ENCODE results near the gene SEMA3B.
"Not testable (repeated sequence)": the region's sequence is repeated elsewhere in the genome, so short reads cannot be mapped to it uniquely, and the experiment has no call there.

Gene SEMA3B

DNA sequence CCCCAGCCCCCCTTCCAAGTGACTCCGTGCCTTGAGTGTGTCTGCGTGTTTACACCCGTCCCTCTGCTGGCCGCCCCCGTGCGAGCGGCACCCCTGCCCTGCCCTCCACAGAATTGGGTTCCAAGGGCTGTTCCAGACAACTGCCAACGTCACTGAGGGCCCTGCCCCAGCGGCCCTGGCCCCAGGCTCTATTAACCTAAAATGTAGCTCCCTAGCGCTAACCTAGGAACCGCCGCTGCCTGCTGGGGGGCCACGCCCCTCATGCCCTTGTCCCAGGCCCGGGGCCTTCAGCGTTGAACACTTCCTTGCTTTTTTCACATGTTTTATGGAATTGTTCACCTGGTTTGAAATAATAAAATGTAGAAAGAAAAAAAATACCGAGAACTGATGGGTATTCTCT, 10.0 kb upstream of the SEMA3B start:
- DNase-seq (ENCODE audit: low read depth): no peak

DNA sequence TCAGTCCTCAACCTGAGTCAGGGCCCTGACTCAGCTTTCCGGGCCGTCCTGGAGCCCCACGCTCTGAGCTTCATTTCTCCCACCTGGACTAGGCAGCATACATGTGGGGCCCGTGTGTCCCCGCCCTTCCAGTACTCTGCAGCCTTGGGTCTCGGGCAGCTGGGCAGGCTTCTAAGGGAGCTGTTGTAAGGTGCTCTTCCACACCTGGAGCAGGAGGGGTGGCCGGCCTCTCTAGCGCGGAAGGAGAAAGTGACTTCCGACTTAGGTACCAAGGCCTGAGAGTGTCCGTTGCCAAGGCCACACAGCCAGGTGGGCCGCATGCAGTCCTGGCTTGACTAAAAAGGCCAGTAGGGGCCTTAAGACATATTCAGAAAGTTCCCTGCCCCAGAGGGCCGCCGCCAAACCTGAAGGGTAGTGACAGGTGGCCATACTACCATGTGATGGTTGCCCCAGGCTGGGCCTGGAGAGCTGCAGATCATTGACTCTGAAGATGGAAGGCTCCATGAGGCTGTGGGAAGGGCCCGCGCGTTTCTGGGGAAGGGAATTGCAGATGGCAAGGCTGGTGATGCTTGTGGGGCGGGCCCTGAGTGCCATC, 9.4 kb upstream of the SEMA3B start:
- no peak for DNase-seq (ENCODE audit: low read depth)

DNA sequence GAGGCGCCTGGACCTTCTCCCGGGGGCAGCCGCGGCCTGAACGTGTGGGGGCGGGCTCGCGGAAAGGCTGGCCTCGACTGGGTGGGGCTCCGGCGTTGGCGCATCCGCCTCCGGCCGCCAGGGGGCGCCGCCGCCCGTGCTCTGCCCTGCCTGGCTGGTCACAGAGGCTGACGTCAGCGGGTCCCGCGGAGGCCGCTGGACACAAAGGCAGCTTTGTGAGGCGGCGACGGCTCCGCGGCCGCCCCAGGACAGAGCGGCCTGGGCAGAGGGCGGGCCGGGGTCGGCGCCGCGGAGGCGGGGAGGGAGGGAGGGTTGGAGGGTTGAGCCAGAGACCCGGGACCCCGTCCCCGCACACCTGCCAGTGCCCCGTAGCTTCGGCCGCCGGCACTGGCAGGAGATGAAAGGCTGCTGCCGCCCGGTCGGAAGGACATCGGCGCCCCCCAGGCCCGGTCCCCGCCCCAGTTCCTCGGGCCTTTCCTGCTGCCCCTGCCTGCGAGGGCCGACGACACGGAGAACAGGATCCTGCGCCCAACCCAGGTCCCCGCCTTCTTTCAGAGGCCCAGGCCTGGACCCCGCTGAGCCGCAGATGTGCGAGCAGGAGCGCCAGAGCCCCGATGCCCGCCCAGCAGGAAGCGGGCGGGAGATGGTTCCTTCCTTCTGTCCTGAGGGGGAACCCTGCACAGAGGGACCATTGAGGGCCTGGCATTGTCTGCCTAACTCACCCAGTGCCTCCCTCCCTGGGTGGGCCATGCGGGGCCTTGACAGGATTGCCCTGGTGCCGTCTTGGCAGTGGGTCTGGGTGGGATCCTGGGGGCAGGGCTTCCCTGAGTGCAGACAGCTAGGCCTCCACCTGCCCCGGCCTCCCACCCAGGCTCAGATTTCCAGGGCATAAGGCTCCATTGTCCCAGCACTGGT, 8.7 kb upstream of the SEMA3B start:
- peak; percentile 69 for DNase-seq (ENCODE audit: low read depth)

DNA sequence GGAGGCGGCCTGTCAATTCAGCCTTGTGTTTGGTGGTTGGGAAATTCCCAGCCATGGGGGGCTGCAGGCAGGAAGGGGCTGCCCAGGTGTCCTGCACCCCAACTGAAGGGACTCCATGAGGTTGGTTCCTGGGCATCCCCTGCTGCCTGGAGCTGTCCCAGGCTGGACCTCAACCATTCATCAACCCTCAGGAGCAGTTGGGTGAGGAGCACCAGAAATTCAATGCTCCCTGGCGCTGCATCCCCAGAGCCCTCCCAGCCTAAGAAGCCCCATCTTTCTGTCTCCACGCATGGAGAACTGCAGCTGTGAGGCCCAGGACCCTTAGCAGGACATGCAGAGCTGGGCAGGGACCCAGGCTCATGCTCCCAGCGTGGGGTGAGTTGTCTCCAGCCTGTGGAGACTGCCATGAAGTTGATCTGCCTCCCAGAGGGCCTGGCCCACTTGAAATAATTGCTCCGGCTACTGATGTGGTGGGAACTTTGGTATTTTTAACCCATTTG, 8.0 kb upstream of the SEMA3B start:
- DNase-seq (ENCODE audit: low read depth): no peak

DNA sequence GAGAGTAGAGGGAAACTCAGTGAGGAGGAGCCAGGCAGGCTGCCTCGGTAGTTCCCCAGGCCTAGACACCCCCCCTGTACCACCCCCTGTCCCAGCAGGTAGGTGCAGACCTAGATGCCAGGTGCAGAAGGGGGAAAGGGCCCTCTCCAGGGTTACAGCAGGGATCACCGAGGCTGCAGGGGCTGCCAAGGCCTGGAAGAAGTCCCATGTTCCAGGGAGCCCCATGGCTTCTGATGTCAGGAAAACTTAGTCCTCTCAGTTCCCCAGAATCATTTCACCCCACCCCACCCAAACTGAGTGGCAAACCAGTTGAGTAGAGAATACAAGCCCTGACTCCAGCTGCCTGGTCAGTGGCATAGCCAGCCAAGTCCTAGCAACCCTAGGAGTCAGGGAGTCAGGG, 7.4 kb upstream of the SEMA3B start:
- DNase-seq (ENCODE audit: low read depth): no peak

DNA sequence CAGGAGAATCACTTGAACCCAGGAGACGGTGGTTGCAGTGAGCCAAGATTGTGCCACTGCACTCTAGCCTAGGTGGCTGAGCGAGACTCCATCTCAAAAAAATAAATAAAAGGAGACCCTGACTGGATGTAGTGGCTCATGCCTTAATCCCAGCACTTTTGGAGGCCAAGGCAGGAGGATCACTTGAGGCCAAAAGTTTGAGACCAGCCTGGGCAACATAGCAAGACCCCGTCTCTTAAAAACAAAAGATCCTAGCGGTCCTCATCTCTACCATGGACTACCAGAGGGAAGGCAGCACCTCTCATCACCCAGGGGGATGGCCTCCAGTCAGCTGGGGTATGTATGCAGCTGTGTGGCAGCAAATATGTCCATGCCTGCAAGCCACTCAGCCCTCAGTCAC, 6.7 kb upstream of the SEMA3B start:
- DNase-seq (ENCODE audit: low read depth): not testable (repeated sequence)

DNA sequence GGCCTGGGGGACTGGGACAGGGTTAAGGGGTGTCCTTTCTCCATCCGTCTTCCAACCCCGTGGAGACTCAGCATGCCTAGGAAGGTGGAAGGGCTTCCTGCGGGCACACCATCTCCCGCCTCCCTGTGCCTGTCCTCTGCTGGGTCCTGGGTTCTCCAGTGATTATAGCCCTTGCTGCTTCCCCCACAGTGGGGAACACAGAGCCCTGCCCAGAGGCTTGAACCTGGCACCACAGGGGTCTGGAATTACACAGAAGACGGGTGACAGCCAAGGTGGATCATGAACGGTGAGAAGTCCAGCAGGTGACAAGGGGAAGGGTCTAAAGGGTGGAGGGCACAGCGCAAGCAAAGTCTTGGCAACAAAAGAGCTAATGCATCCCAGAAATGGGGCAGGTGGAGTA, 6.2 kb upstream of the SEMA3B start:
- no peak for DNase-seq (ENCODE audit: low read depth)

DNA sequence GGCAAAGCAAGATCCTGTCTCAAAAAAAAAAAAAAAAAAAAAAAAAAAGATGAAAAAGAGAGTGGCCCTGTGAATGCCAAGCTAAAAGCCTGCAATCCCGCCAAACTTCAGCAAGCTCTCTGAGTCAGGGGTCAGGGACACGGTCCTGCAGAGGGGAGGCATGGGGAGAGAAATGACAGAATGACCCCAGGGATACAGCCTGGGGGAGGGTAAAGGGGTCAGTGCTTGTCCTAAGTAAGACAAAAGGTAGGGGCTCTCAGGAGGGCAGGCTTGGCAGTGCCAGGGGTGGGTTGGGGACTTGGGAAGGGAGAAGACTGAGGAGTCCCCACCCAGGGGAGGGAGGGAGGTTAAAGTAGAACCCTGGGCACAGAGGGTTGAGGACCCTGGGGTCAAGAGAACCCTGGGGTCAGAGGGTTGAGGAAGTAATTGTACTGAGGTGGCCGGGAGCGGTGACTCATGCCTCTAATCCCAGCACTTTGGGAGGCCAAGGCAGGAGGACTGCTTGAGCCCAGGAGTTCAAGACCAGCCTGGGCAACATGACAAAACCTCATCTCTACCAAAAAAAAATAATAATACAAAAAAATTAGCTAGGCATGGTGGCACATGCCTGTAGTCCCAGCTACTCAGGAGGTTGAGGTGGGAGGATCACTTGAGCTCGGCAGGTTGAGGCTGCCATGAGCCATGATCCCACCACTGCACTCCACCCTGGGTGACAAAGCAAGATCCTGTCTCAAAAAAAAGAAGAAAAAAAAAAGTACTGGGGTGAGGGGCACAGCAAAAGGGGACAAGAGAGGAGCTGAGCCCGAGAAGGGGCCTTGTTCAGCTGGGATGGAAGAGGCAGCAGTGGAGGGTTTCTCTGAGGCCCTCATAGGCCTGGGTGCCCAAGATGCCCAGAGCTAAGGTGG, 5.2 kb upstream of the SEMA3B start:
- DNase-seq (ENCODE audit: low read depth): no peak

DNA sequence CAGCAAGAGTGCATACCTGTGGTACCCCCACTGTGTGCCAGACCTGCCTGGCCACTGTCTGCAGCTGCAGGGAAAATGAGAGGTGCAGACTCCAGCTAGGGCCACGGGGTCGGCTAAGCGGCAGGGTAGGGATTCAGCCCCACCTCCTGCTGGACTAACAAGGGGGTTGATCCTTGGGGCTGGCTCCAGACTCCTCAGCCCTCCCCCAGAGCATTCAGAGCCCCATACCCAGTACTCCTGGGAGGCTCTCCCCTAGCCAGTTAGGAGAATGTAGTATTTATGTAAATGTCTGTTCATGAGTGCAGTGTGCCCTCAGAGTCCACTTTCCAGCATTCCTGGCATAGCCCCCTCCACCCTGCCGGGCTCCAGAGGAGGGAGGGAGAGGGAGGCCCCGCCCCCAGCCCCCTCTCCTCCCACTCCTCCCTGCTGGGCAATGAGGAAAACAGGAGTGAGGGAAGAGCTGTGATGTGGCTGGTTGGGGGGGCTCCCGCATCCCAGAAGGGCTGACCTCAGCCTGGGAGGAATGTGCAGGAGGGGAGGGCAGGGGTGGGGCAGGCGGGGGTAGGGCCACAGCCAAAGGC, 4.5 kb upstream of the SEMA3B start:
- no peak for DNase-seq (ENCODE audit: low read depth)

DNA sequence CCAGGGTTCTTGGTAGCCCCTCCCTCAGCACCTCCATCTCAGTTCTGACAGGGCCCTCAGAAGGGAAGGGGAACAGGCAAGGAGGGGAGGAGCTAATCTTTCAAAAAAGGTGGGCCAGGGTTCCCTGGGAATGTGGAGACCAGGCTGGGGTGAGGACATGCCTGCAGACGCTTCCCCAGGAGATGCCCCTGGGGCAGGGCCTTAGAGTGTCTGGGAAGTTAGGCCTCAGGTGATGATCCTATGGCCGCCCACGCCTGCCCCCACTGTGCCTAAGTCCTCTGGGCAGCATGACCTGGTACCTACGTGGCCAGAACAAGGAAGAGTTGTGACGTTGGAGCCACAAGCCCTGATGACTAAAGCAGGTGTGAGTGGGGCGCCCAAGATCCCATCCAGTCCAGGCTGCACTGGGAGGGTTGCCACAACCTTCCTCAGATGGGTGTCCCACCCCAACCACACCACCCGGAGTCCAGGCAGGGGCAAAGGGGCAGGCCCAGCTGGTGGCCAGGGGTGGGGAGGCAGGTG, 3.9 kb upstream of the SEMA3B start:
- no peak for DNase-seq (ENCODE audit: low read depth)

DNA sequence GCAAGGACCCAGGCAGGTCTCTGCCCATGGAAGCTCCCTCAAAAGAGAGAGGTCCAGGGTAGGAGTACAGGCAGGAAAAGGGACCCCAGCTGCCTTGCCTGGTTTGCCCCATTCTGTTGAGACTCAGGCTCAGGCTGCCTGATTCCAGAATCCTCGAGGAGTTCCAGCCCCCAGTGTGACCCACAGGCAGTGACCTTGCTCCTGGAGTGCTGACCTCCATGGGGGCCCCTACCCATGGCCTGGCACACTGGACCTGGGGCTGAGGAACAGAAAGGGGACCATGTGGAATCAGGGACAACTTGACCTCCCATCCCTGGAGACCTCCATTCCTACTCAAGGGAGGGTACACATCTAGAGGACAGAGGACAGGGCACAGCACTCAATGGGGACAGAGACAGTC, 3.4 kb upstream of the SEMA3B start:
- DNase-seq (ENCODE audit: low read depth): no peak

DNA sequence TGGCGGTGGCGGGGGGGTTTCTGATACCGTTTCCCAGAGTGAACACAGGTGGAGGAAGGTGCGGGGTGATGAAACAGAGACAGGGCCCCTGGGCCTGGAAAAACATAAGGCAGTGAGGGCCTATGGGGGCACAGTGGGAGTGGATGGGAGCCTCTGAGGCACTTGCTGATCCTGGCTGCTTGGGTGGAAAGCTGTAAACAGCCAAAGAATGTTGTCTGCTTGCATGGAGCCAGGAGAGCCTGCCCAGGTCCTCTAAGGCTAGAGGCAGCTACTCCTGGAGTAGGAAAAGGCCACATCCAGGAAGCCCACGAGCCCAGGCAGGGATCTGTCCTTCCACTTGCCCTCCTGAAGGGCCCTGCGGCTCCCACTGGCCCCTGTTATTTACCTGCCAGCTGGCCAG, 2.9 kb upstream of the SEMA3B start:
- no peak for DNase-seq (ENCODE audit: low read depth)

DNA sequence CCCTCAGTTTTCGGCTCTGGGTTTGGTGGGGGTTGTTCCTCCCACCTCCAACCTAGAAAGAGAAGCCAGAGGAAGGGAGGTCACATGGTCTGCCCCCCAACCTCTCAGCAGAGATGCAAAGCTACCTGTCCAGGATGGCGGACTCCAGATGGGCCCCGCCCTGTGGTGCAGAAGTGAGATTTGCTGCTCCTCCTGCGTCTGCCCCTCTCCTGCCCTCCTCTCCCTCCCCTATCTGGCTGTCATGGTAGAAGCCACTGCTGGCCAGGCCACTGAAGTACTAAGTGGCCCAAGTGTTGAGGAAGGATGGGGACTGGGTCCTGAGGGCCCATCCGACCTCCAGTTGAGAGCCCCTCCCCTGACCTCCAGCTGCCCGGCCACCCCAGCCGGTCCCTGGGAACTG, 2.1 kb upstream of the SEMA3B start:
- DNase-seq (ENCODE audit: low read depth): no peak

DNA sequence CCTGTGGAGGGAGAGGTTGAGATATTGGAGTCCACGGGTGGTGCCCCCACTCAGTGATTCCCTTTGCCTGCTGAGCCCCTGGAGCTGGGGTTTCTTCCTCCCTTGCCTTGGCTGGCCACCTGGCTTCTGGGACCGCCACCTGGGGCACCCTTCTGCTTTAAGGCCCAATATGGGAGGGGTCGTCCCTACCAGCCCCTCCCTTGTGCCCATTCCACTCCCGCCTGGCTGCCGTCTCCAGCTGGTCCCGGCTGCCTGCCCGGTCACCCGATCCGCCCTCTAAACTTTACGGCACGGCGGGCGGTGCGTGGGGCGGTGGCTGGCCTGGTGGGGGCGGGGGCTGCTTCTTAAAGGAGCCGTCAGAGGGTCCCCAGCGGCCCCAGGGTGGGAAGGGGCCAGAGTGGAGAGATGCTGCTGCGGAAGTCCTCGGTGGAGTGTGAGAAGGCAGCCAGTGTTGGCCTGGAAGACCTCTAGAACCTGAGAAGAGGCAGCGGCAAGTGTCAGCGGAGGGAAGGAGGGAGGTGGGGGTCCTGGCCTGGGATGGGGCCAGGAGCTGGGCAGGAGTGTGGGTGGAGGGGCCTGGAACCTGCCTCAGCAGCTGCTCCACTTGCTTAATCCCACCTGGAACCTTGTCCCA, 1.6 kb upstream of the SEMA3B start:
- no peak for DNase-seq (ENCODE audit: low read depth)

DNA sequence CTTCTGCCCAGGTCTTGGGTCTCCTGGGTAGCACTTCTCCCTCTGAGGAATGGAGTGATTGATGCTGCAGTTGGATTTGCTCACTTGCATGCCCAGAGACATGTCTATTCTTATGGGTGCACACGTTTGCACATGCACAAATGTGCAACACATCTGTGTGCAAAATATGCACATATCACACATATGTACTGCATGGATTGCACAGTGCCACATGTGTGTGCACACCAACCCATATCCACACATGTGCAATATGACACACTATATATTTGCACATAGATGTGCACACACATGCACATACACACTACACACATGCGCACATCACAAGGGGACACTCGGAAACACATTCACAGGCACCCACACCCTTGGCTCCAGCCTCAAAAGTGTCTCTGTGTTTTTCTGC, 671 bp upstream of the SEMA3B start:
- DNase-seq (ENCODE audit: low read depth): no peak

DNA sequence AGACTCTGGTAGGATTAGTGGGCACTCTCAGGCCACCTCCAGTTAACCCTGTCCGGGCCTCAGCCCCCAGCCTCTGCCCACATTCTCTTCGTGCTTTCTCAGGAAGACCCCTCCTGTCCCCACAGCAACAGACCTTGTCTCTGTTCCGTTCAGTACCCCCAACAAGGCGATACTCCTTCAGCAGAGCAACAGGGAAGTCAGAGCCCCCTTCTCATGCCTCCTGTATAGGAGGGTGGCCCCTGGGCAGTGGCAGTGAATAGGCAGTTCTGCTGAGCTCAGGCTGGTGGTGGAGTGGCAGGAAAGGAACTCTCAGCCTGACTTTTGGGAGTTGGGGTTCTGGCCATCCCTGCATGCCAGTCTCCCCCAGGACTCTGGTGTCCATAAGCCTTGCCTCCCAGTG, 513 bp downstream of the SEMA3B start:
- DNase-seq (ENCODE audit: low read depth): no peak

DNA sequence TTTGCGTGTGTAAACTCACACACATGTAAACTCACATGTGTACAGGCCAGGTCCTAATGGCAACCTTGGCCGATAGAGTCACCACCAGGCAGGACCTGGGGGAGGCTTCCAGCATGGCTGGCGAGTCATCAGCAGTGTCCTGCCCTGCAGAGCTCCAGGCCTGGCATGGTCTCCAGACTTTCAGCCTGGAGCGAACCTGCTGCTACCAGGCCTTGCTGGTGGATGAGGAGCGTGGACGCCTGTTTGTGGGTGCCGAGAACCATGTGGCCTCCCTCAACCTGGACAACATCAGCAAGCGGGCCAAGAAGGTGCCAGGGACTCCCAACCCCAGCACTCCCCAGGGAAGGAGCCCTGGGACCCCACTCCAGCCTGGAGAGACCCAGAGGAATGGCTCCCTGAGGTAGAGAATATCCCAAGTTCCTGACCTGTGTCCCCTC, 1.0 kb downstream of the SEMA3B start:
- no peak for DNase-seq (ENCODE audit: low read depth)

DNA sequence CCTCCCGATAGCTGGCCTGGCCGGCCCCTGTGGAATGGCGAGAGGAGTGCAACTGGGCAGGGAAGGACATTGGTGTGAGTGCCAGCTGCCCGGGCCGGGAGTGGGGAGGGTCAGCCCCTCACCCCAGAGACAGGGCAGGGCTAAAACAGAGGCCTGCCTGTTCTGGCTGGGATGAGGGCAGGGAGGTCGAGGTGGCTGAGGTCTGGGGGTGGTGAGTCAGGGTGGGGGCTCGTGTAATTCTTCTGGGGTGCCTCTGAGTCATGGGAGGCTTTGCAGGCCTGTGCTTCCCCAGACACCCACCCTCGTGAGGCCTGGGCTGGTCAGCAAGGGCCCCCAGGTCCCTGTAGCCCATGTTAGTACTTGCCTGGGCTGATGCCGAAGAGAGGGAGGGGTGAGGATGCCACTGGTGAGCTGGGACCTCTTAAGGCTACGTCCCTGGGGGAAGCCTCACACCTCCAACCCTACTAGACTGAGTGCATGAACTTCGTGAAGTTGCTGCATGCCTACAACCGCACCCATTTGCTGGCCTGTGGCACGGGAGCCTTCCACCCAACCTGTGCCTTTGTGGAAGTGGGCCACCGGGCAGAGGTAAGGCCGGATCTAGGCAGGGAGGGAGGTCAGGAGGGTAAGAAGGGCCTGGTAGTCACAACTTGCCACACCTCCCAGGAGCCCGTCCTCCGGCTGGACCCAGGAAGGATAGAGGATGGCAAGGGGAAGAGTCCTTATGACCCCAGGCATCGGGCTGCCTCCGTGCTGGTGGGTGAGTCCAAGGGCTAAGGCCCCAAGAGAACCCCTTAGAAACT, 1.7 kb downstream of the SEMA3B start:
- DNase-seq (ENCODE audit: low read depth): no peak

DNA sequence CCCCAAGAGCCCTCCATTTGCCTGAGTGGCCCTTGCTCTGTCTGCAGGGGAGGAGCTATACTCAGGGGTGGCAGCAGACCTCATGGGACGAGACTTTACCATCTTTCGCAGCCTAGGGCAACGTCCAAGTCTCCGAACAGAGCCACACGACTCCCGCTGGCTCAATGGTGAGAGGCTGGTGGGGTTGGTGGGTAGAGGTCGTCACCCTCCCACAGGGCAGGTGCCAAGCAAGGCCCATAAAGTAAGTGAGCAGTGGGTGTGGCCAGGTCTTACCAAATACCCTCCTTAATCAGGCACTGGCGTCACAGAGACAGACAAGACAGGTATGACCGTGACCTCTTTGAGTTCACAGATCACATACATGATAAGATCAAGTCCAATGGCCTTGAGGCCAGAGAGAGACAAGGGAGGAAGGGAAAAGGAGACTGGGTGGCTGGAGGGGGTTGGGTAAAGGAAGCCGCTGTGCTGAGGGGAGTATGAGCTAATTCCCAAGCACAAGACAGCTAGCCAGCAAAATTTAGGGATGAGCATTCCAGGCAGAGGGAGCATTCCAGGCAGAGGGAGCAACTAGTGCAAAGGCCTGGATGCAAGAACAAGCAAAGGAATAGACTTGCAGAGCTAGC, 2.5 kb downstream of the SEMA3B start:
- DNase-seq (ENCODE audit: low read depth): no peak

DNA sequence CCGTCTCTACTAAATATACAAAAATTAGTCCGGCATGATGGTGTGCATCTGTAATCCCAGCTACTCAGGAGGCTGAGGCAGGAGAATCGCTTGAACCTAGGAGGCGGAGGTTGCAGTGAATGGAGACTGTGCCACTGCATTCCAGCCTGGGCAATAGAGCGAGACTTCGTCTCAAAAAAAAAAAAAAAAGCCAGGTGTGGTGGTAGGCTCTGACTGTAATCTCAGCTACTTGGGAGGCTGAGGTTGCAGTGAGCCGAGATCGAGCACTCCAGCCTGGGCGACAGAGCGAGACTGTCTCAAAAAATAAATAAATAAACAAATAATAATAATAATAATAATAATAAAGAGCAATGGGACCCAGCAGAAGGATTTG, 3.6 kb downstream of the SEMA3B start:
- DNase-seq (ENCODE audit: low read depth): not testable (repeated sequence)
